Measurements from ENCODE around the gene PADI6.
"Not testable (repeated sequence)": the region's sequence is repeated elsewhere in the genome, so short reads cannot be mapped to it uniquely, and the experiment has no call there.

Gene PADI6

DNA sequence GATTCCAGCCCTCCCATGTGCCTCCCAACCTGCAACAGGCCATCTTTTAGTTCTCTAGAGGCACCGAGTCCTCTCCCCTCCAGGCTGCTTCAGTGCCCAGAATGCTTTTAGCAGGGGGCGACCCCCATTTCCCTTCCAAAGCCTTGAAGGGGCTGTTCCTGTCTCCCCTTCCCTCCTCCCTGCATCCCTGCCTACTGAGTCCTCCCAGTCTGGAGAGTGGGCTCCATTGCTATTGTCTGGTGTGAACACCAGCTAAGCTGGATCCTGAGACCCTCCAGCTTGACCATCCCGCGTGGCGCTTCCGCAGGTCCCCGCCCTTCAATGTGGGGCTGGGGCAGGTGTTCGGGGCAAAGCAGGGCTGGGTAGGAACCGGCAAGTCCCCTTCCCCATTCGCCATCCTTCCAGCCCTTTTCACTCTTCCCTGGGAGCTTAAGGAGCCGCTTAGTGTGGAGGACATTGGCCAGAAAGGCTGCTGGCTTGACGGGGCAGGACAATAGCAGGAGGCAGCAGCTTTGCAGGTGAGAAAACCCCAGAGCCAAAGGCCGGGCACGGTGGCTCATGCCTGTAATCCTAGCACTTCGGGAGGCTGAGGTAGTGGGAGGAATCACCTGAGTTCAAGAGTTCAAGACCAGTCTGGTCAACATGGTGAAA is 32.2 kb downstream of the PADI6 start:
- no peak for FAIRE-seq
- DNase-seq (ENCODE audit: insufficient read length, low spot score): no peak
- TF ChIP-seq, protein P1, sequence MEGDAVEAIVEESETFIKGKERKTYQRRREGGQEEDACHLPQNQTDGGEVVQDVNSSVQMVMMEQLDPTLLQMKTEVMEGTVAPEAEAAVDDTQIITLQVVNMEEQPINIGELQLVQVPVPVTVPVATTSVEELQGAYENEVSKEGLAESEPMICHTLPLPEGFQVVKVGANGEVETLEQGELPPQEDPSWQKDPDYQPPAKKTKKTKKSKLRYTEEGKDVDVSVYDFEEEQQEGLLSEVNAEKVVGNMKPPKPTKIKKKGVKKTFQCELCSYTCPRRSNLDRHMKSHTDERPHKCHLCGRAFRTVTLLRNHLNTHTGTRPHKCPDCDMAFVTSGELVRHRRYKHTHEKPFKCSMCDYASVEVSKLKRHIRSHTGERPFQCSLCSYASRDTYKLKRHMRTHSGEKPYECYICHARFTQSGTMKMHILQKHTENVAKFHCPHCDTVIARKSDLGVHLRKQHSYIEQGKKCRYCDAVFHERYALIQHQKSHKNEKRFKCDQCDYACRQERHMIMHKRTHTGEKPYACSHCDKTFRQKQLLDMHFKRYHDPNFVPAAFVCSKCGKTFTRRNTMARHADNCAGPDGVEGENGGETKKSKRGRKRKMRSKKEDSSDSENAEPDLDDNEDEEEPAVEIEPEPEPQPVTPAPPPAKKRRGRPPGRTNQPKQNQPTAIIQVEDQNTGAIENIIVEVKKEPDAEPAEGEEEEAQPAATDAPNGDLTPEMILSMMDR (IDR thresholded peaks at IDR 0.05; ENCODE audit: insufficient read depth, missing control alignments): no peak

DNA sequence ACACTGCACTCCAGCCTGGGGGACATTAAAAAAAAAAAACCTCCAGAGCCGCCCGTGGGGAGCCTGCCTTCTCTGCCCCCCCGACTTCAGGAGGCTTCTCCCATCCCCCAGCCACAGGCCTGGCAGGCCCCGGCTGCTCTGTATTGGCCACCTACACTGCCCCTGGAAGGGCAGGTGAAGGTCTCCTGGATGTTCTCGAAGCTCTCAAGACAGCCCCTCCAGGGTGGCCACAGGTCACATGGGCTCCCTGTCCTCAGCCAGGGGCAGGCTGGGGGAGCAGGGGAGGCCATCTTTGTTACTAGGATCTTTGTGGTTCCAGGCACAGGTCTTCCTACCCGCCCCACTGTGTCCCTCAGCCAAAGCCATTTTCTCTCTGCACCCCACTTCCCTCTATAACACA is 32.8 kb downstream of the PADI6 start:
- DNase-seq (ENCODE audit: insufficient read length, low spot score) (no peak), FAIRE-seq (no peak)
- TF ChIP-seq, protein P1 (IDR thresholded peaks at IDR 0.05; ENCODE audit: insufficient read depth, missing control alignments): no peak

DNA sequence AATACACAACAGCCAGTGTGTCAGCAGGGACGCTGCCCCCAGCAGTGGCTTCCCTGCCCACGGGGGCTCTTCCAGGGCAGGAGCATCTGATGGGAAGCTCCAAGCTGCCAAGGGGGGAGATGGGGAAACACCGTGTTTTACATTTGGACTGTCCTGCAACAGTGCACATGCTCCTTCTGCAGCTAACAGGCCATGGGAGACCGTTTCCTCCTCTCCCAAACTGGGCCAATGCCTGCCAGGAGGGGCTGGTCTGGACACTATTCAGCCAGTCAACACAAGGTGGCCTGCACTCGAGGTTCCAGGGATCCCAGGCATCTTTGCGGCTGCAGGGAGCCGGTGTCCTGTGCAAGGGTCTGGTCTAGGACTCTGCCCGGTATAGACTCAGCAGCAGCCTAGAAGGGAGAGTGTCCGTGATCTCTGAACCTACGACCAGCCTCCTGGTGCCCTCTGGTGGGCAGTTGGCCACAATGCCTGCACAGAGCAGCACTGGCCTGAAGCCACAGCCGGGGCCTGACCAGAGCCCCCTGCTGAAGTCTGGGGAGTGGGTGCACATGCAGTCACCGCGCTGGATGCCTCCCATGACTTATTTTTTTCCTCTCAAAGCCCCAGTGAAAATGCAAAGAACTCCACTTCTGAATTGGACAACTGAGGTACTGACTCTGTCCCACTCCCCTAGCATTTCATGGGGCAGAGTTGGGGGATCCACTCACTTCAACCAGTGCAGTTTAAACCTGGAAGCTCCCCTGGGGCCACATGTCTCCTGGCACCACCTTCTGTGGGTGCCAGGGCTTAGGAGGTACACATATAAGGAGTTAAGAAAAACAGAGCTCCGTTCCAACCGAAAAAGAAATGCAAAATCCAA is 34.1 kb downstream of the PADI6 start:
- peak; percentile 60 for DNase-seq (ENCODE audit: insufficient read length, low spot score)
- TF ChIP-seq, protein P1 (IDR thresholded peaks at IDR 0.05; ENCODE audit: insufficient read depth, missing control alignments): peak; percentile 55
- no peak for FAIRE-seq

DNA sequence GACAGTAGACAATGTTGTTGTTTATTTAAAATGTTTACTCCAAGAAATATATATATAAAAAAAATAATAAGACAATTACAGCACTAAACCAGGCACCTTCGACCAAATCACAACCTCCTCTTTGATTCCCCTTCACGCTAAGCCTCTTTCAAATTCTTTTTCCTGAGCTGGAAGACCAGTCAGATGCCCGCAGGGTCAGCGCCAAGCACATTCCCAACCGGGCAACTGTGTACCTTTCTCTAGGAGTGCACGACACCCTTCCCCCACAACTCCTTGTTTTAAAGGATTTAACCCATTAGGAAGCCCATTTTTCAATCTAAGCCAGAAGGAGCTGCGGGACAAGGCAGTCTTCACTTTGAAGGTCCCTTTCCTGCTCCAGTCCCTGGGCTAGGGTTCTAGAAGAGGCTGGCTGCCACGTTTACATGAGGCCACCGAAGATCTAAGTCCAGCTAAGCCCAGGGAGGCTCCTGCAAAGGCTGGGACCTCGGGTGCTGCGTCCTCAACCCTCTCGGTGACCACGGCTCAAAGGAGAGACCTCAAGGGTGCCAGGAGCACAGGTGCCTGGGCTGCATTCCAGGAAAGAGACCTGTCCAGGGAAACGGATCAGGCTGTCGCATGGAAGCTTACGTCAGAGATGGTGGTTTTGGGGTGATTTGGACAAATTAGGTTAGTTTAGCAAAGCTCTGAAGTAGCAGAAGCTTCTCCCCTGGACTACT is 34.9 kb downstream of the PADI6 start:
- FAIRE-seq; DNase-seq (ENCODE audit: insufficient read length, low spot score): not testable (repeated sequence)

DNA sequence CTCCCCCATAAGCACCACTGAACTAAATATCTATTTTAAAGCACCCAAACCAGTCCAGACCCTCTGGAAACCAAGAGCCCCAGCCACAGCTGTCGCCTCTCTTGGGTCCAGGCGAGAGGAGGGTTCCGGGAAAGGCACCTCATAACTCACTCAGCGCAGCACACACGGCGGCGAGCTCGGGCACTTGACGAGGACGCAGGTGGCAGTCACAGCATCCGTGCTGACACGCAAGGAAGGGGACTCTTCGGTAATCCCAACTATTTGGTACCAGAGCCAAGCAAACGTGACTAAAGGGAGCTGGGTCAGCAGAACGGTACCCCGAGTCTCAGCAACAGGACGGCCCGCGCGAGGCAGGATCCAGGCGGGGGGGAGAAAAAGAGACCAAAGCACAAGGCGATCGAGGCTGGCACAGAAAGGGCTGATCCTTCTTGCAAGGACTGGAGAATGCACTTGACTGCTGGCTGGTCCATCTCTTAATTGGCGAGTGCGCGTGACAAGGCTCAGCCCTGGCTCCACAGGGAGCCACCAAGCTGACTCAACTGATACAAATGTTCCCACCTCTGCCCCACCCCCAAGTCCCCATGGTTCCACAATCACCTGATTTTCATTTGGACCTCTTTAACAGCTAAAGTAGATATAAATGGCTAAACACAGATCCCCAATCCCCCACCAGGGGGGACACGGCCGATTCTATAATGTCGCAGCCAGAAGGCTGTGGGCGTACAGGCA is 36.0 kb downstream of the PADI6 start:
- DNase-seq (ENCODE audit: insufficient read length, low spot score); FAIRE-seq: not testable (repeated sequence)

DNA sequence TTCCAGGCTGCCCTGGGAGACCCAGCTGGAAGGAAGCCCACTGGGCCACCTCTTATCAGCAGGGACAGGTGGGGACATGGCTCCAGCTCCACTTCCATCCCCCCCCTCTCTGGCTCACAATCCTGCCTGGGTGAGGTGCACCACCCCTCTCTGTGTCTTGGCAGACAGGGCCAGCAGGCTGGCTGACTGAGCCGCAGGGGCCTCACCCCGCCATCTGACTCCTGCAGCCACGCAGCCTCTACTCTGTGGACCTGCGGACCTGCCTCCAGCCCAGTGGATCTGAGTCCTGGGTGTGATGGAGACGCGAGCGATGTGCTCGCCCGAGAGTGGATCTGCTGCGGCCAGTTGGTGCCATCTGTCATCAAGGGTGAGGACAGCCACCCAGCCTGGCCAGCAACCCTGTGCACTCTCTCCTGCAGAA is 37.4 kb downstream of the PADI6 start:
- TF ChIP-seq, protein P1 (IDR thresholded peaks at IDR 0.05; ENCODE audit: insufficient read depth, missing control alignments): no peak
- no peak for FAIRE-seq
- DNase-seq (ENCODE audit: insufficient read length, low spot score): no peak

DNA sequence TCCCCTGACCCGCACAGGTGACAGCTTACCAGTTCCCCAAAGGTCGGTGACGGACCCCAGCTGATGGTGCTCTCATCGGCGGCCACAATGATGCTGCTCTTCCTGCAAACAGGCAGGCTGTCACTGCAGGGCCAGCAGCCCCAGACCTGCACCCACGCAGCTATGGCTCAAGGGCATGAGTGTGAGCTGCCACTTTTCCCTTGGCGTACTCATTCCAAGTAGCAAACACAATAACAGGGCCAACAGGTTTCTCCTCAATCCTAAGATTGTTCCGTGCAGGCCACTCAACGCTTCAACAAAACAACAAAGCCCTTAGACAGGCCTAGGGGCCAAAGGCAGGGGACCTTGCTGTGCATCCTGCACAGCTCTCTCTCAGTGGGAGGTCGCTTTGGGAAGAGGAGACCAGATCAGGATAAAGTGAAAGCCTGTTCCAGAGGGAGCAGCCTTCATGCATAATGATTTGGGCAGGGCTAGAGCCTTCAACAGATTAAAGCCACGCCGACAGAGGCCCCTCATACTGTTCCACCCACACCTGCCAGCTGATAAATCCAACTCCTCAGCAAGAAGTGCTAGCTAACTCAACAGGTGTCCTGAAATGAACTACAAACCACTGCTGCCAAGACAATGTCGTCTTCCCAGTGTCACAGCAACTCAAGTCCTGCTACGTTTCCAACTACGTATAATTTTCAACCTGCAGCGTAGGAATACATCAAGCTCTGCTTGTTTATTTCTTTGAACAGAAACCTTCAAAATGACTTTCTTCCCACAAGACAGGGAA is 40.3 kb downstream of the PADI6 start:
- FAIRE-seq (no peak), DNase-seq (ENCODE audit: insufficient read length, low spot score) (no peak)
- TF ChIP-seq, protein P1 (IDR thresholded peaks at IDR 0.05; ENCODE audit: insufficient read depth, missing control alignments): no peak

Measured in D721Med (cell line).